Activated gamma-delta T cell (primary cell): ENCODE results near the gene MITF.
"Not testable (repeated sequence)": the region's sequence is repeated elsewhere in the genome, so short reads cannot be mapped to it uniquely, and the experiment has no call there.

Experiments
- DNase-seq: peaks from one replicate; lab custom pipeline; 2025; lab: John Stamatoyannopoulos, UW

Gene MITF

GRCh38 chr3:69913422-69913821 is 174.2 kb downstream of the MITF start:
- DNase-seq: no peak

DNA sequence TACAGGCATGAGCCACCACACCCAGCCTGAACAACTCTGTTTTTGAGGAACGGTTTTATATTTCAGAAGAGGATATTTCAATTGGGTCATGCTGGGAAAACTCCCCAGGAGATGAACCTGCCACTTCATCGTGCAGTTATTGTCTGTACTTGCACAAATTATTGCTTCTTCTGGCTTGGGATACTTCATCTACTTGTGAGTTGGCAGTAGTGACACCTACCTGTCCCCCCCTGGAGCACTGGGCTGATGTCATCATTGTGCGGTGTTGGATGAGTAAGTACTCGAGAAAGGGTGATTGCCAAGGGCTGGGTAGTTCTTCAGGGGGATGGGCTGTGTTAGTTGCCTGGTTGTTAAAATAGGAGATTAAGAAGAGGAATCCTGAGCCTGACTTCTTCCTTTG is 175.1 kb downstream of the MITF start:
- DNase-seq: no peak

- DNase-seq: no peak
These were observed 176.5 kb downstream of the MITF start for GRCh38 chr3:69915726-69916125.

DNA sequence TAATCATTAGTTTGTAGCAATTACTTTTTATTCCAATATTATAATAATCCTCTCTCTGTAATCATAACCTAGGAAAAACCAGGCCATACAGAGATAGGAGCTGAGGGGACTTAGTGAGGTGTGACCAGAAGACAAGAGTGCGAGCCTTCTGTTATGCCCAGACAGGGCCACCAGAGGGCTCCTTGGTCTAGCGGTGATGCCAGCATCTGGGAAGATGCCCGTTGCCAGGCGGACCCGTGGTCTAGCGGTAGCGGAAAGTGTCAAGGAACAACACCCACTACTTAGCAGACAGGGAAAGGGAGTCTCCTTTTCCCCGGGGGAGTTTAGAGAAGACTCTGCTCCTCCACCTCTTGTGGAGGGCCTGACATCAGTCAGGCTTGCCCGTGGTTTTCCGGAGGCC is 180.7 kb downstream of the MITF start:
- DNase-seq: not testable (repeated sequence)

DNA sequence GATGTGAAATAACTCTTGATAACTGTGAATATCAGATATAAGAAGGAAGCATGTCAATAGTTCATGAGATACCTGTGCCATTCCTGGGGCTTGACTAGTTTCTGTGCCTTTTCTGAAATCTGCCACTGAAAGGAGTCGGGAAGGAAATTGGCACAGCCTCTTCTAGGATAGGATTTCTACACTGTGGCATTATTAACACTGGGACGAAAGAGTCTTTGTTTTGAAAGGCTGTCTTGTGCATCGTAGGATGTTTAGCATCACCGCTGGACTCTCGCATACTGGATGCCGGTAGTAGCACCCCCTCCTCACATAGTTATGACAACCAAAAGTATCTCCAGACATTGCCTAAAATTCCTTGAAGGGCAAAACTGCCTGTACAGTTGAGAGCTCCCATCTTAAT is 182.4 kb downstream of the MITF start:
- no peak for DNase-seq

DNA sequence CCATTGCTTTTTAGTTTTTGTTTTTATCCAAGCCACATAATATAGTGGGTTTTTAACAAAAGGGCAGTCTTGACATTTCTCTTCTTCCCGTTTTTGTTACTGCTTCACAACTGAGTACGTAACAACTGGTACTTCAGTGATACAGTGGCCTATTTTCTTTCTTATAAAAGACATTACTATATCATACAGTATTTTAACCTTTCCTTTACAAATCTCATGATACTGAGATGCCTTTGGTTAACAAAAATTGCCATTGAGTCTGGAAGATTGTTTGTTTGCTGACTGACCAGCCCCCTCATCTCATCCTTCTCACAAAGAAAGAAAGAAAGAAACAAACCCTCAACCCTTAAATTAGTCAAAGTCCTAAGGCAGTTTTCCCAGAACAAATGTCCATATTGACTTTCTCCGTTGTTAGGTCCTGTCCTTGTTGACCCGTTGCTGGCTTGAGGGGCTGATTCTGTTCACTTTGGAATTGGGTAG is 183.3 kb downstream of the MITF start:
- DNase-seq: no peak

DNA sequence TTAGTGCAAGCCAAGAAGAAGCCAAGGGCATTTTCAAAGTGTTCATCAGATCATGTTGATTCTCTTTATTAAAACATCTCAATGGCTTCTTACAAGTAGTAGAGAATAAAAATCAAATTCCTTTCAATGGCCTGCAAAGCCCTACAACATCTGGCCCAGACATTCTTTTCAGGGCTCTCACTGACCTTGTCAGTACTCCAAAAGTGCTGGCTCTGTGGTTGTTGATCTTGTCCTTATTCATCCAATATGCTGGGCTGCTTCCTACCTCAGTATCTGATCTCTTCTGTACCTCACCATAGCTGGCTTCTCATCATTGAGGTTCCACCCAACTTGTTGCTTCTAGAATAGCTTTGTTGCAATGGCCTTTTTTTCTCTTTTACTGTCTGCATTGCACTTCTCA is 186.2 kb downstream of the MITF start:
- DNase-seq: no peak

- no peak for DNase-seq
These were observed 187.1 kb downstream of the MITF start for GRCh38 chr3:69926385-69926784.

DNA sequence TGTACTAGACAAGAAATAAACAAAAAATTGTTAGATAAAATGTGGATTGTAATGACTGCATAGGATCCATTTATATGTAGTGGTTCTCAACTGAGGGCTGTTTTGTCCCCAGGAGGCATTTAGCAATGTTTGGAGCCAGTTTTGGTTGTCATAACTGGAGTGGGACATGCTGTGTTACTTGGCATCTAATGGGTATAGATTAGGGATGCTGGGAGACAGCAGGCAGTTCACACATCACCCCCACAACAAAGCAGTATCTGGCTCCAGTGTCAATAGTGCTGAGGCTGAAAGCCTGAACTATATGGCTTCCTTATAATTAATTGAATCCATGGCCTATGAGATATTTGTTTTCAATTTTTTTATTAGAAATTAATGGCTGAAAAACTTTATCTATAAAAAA is 188.3 kb downstream of the MITF start:
- no peak for DNase-seq

- DNase-seq: no peak
These were observed 189.8 kb downstream of the MITF start for GRCh38 chr3:69929019-69929418.

GRCh38 chr3:69930564-69930963 is 191.3 kb downstream of the MITF start:
- no peak for DNase-seq

GRCh38 chr3:69932087-69932486 is 192.8 kb downstream of the MITF start:
- DNase-seq: no peak

- DNase-seq: no peak
These were observed 193.2 kb downstream of the MITF start for GRCh38 chr3:69932501-69932900.

DNA sequence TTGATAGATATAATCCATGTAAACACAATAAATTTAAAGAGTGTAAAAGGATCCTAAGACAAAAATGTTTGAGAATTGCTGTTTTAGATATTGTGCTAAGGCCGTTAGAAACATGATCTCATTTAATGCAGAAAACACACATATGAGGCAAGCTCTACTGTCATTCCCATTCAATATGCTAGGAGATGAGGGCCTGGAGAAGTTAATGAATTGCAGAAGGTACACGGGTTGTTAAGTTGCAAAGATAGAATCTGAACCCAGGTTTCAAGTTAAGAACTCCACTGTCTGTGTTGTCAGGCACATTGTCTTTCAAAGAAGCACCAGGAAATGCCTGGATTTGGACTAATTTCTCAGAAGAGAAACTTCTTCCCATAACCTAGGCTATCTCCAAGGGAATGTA is 195.1 kb downstream of the MITF start:
- no peak for DNase-seq

GRCh38 chr3:69936266-69936665 is 197.0 kb downstream of the MITF start:
- DNase-seq: no peak

DNA sequence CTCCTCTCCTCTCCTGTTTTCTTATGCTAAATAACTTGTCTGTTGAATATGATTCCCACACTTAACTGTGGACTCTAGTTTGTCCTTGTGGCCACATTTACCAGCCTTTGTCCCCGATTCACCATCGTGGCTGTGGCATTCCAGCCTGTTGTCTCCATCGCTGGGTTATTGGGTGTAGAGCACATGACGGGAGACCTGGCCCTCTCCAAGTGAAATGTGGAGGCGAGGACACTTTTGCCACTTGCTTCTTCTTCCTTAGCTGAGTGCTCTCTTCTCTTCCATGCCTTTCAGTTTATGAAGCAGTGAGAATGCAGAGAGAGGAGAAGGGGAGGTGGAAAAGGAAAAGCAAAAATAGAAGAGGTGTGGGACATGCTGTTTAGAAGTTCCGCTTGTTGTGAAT is 198.8 kb downstream of the MITF start:
- no peak for DNase-seq

DNA sequence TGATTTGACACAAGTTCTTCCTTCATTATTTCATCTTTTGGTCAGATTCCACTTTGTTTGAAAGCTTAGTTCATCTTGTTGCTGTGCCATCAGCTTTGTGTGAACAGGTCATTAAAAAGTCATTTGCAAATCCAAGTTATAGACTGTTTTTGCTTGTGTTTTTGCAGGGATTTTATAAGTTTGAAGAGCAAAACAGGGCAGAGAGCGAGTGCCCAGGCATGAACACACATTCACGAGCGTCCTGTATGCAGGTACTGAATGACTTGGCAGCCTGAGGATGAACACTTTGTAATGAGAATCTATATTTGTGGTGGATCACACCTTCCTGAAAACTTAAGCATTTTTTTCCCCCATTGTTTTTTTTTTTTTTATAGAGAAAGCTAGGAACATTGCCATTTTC is 199.7 kb downstream of the MITF start:
- DNase-seq: no peak

DNA sequence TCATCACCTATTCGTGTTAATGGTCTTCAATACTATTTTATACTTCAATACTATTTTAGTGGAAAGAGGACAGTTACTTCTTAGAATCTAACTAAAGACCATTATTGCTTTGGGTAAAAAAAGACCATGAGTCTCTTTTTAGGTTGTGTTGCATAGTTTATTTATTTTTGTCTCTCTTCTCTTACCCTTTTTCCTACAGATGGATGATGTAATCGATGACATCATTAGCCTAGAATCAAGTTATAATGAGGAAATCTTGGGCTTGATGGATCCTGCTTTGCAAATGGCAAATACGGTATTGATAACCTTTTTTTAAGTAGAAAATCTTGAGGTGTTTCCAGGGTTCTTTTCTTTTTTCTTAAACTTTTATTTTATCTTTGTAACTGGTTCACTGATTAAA is 201.8 kb downstream of the MITF start:
- no peak for DNase-seq

GRCh38 chr3:69941439-69942176 is 202.3 kb downstream of the MITF start:
- no peak for DNase-seq

- DNase-seq: no peak
These were observed 205.7 kb downstream of the MITF start for GRCh38 chr3:69944931-69945493.

GRCh38 chr3:69948246-69948862 is 209.1 kb downstream of the MITF start:
- DNase-seq: no peak

- no peak for DNase-seq
These were observed 212.4 kb downstream of the MITF start for GRCh38 chr3:69951616-69952015.

GRCh38 chr3:69959581-69959980 is 220.3 kb downstream of the MITF start:
- DNase-seq: no peak
